GM21381 (cell line): Measurements from ENCODE around the gene THEMIS.
"Not testable (repeated sequence)": the region's sequence is repeated elsewhere in the genome, so short reads cannot be mapped to it uniquely, and the experiment has no call there.

ENCODE experiments used
- ATAC-seq: cut with Tn5 transposase; IDR thresholded peaks from one replicate; pipeline ENCODE4 v1.9.1; 2021; ENCODE audit warnings: mild to moderate bottlenecking, moderate library complexity; ENCODE audit not compliant: unreplicated experiment

The THEMIS gene, protein sequence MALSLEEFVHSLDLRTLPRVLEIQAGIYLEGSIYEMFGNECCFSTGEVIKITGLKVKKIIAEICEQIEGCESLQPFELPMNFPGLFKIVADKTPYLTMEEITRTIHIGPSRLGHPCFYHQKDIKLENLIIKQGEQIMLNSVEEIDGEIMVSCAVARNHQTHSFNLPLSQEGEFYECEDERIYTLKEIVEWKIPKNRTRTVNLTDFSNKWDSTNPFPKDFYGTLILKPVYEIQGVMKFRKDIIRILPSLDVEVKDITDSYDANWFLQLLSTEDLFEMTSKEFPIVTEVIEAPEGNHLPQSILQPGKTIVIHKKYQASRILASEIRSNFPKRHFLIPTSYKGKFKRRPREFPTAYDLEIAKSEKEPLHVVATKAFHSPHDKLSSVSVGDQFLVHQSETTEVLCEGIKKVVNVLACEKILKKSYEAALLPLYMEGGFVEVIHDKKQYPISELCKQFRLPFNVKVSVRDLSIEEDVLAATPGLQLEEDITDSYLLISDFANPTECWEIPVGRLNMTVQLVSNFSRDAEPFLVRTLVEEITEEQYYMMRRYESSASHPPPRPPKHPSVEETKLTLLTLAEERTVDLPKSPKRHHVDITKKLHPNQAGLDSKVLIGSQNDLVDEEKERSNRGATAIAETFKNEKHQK

DNA sequence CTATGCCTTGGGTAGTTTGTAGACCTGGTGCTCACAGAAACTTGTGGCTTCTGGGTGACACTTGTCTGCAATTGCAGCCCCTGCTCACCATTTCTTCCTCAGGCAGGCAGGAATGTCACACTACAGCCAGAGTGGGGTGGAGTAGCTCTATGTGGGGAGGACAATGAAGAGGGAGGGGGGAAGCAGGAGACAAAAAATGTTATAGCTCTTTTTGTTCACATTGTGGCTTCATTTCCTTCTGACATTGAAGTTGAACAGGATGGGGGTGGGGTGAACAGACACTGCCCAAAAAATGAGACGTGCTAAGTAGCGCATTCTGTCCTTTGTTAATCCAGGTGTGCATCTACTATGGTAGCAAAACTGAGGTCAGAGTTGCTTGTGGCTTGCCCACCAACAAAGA lies at the start of gene THEMIS:
TSS of gene THEMIS (minus strand) at position 124 of the 400 bp plus-strand sequence. CDS start 126 bp downstream, outside the sequence.
- ATAC-seq = no peak

DNA sequence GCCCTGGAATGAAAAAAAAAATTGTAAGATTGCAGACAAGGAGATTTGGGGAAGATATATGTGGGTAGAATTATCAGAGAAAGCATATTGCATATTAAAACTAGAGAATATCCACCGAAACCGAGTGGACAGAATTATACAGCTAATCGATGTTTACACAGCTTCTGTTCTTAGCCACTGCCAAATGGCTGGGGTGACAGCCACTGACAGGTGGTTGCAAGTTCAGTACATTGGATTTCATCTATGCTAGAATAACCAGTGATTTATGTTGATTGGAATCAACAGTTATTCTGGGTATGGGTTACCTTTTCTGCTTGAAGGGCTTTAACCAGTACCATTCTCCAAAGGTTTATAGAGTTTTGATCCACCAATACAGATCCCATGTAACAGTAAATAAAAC lies 48.4 kb upstream of the THEMIS start:
- ATAC-seq = no peak

DNA sequence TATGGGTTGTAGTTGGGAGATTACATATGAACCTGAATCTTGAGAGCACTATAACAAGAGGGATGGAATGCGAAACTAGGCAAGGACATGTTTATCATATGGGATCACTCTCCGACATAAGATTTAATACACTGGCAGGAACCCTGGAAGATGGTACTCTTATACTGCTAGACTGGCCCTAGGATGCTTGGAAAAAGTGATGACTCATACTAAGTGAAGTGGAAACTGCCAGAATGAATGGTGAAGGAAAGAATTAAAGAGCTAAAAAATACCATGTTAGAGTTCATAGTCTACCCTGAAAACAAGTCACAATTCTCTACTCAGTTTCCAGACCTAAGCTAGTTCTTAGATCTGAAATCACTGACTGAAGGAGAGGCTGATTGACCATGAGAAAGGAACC lies 45.5 kb upstream of the THEMIS start:
- ATAC-seq = no peak

DNA sequence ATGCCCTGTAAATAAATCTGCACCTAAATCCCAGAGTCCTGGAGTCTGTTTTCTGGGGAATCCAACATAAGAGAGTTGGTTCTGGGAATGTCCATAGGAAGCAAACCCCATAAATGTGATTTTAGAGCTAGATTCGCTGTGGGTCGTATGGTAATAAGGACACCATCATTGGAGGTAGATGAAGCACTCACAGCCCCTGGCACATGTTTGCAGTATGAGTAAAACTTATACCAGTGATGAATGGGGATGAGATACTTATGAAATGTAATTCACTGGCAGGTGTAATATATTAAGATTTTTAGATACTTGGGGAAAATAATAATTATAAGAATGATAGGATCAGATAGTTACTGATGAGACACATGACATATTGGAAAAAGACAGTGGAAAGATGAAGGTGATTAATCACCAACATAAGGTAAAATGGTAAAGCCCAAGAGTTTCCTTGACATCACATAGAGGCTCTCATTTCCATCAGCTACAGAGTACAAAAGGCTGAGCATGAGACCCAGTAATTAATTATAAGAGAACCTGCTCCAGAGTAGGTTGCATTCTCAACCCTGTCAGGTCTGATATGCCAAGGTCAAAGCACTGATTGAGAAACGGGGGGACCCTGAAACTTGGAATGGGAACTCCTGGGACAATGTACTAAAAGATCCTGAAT lies 44.7 kb upstream of the THEMIS start:
- ATAC-seq = no peak

DNA sequence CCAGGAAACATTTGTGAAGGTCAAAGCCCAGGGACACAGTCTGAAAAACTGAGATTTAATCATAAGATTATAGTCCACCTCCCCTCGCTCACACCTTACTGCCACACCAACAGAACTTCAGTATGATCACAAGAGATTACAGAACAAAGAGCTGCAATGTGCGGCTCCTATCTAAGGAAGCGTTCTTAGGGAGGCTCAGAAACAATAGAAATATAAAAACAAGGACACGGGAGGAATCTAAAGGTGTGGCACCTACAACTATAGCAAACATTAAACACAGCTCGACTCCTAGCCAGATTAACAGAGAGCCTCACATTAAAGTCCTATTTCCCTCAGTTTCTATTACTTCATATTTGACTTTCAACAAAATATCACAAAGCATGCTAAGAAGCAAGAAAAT lies 40.4 kb upstream of the THEMIS start:
- no peak for ATAC-seq

DNA sequence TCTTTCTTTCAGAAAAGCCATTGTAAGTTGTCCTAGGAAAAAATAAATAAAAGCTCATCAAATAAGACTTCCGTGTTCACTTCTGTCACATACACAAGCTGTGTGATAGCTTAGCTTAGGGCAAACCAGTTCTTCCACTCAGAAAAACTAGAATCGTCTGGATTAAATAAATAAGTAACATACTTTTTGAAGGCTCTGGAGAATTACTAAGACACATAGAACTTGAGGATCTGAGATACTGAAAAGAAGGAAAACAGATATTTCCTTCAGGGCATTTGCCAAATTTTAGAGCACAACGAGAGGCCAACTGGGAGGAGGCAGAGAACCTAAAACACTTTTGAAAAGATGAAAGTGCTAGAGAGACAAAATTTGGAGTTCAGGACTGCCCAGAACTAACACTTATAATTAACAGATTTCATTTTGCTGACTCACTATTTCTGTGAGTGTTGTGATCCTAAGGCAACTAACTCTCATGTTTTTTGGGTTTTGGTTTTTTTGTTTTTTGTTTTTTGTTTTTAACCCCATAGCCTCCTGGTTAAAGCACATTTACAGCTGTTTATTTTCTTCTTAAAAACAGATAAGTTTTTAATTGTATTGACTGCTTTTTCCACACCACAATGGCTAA lies 38.7 kb upstream of the THEMIS start:
- ATAC-seq = no peak

DNA sequence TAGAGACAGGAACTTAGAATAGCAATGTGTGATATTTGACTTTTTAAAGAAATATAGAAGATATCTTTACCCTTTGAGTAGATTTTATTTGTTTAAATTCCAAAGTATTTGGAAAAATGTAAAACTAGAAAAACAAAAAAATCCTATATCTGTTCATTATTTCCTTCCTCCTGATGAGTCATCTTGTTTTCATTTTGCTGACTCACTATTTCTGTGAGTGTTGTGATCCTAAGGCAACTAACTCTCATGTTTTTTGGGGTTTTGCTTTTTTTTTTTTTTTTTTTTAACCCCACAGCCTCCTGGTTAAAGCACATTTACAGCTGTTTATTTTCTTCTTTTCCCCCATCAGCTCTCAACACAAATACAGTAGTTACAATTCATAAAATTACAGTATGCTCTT lies 37.8 kb upstream of the THEMIS start:
- ATAC-seq = no peak

DNA sequence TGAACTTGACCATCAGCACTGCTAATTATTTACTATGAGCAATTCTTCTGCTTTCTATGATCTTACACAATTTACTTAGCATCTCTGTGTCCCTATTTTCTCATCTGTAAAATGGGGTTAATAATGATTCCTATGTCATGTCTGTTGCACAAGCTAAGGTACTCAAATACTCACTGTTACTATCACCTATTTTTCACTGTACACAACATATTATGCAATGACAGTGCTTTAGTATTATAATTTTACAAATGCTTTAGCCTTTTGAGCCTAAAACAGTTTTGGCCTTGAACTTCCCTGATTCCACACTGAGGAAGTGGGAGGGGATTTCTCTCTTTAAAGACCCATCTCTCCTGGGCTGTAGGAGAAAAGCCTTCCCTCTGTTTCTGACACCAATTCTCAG lies 36.9 kb upstream of the THEMIS start:
- ATAC-seq = no peak

DNA sequence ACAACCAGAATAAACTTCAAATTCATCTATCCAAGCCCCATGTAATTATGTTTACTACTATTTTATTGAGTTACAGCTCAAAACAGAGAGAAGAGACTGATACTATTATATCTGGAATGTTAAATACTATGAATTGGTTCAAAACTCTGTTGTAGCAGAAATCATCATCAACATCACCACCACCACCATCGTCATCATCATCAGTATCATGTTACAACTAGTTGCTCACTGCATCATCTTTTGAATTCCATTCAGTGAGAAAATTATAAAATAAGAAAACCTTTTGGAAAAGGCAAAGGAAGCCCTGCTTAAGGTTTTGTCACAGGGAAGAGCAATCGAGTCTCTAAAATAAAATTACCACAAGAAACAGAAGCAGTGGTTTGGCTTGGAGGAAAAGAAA lies 36.2 kb upstream of the THEMIS start:
- ATAC-seq = no peak

DNA sequence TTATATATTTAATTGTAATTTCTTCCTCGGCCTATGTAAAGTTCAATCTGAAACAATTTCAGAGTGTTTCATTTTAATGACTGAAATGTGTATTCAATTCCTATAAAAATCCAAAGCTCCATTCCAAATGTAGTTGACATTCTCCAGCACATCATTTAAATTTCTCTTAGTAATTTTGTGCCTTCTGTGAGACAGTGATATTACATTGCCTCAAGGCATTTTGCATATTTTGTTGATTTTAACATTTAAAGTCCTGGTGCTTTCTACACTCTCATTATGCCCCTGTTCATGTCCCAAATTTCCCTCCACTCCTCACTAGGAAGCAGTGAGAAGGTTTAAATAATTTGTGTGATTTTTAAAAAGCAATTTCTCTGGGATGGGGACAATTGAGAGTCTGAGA lies 34.1 kb upstream of the THEMIS start:
- ATAC-seq = no peak

DNA sequence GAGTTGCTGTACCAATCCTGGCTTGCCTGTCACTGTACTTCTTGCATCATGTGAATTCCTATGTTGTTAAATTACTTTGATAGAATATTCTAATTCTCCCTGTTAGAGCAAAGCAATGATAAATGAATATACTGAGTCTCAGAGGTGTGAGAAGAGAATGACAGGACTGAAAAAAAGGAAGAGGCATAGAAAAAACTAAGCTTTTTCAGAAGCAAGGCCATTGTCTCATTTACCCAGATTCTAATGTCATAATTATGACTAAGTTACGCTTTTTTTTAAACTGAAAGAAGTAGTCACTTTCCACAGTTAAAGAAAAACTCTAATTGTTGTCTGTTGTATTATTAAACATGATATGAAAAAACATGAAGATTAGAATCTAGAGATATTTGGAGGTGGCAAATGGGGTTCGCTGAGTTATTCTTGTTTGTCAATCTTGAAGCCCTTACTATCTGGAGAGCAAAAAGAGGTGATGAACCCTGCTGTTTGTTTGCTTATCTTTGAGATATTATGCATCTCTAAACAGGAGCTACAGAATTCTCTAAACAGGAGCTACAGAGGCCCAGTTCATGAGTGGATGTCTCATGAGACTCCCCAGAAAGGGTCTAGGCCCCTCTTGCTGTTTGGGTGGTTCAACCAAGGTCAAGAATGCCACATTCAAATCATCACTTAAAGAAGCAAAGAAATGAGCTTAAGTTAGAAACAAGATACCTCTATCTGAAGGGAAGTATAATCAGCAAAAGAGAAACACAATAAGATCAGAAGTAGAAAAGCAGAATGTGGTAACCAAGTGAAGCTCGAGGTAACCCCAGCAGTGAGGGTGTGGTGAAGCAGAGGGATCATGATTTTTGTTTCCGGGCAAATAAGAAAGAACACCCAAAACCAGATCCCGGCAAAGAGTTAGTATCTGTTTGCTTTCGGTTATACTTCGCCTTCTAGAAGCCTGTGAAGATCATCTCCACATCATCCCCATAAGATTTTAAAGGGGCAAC lies 33.3 kb upstream of the THEMIS start:
- ATAC-seq = no peak

DNA sequence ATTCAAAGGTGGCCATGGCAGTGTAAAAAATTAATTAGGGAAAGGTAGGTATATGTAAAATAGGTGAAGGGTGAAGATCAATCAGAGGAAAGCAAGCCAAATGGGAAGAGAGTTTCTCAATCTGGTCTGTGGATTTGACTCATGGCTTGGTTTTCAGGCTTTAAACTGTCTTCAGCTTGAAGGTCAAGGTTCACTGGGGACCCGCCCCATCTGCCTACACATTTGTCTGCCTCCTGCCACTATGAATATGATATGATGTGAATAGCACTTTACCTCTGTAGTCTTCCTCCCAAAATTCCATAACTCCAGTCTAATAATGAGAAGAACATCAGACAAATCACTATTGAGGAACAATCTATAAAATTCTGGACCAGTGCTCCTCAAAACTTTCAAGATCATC lies 32.3 kb upstream of the THEMIS start:
- ATAC-seq = no peak

DNA sequence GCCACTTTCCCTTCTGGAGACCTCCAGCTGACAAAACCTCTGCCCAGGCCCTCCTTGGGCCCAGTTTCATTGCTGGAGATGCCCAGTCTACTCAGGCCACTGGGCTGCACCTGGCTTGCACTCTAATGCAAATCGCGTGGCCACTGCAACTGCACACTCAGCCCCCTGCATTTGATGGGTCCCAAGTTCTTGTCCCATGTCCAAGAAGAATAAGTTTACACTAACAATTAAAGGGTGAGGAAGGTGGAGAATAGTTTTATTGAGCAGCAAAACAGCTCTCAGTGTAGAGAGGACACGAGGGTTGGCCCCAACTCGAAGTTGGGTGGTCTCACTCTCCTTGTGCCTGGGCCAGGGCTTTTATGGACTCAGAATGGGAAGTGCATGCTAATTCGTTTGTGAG lies 31.9 kb upstream of the THEMIS start:
- no peak for ATAC-seq

DNA sequence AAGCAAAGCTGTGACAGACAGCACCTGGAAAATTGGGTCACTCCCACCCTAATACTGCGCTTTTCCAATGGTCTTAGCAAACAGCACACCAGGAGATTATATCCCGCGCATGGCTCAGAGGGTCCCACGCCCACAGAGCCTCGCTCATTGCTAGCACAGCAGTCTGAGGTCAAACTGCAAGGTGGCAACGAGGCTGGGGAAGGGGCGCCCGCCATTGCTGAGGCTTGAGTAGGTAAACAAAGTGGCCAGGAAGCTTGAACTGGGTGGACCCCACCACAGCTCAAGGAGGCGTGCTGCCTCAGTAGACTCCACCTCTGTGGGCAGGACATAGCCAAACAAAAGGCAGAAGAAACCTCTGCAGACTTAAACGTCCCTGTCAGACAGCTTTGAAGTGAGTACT lies 25.6 kb upstream of the THEMIS start:
- ATAC-seq = not testable (repeated sequence)

DNA sequence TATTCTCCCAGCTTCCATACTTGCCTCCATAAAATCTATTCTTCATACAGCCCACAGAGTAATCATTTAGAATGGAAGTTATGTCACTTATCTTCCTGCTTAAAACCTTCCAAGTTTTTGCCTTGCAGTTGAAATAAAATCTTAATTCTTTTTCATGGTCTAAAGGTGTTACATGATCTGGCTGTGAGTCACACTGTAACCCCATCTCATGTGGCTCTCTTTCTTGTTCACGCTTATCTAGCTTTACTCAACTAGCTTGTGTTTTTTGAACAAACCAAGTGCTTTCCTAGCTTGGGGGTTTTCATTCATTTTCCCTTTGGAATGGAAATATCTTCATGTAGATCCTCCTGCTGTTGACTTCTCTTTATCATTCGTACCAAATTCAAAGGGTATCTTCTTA lies 23.6 kb upstream of the THEMIS start:
- no peak for ATAC-seq

DNA sequence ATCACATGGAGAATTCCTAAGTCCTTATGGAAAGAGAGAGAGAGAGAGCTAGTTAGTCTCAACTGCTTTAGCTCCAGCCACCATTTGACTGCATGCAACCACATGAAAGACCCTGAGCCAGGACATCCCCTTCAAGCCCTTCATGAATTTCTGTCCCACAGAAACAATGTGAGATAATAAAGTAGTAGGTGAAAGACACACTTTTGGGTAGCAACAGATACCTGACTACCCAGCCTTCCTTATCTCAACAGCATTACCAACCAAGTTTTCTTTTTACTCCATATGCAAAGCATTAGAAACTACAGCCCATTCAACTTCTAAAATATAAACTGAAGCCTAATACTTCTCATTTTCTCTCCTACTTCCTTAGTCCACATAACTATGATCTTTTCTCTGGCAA lies 23.2 kb upstream of the THEMIS start:
- ATAC-seq = no peak

DNA sequence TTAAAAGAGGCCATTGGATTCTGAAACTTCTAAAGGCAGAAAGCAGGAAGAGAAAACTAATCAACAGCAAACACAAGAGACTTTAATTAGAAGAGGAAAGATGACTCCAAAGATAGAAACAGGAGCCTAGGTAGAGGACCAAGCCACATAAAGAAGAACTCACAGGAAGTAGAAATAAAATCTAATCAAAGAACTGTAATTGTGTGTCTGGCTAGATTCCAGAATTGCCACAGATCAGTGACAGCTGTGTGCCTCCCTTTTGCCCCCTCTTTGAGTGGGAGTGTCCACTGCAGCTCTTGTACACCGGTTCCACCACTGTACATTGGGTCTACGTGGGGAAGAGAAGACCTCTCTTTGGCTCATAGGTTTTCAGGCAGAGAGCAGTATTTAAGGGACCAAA lies 22.3 kb upstream of the THEMIS start:
- no peak for ATAC-seq

DNA sequence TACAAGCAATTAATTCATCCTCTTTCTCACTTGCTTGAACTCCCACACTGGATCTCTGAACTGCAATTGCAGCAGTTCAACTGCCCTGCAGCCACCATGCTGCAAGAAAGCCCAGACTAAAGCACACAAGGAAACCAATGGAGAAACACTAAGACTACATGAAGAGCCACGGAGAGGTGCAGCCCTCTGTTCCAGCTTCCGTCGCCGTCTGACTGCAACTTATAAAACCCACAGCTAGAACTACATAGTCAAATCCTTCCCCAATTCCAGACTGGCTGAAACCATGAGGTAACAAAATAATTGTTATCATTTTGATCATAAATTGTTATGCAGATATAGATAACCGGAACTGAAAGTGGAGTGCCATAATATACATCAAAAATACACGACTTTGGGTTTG lies 21.1 kb upstream of the THEMIS start:
- ATAC-seq = no peak

DNA sequence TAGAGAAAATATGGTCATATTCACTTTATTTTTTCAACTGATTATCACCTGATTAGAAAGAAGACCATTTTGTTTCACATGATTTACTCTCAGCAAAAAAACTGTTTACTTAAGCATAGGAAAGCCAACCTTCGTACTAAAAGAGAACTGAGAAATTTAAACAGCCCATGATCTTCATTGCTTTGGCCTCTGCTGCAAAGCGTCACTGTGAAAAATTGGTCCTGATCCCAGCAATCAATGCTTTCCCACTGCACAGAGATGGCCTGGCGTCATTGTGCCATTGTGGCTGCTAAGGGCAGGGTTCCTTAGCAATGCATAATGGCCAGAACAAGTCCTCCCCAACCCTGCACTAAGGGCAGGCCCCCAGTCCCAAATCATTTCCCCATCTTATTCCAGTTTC lies 19.9 kb upstream of the THEMIS start:
- ATAC-seq = no peak
